SK-N-SH treated with all-trans-retinoic acid at 6 μM for 48 hours (cell line): ENCODE measurements around the gene MAD2L2.

Source experiments
- ATAC-seq: fragments of 200-7000 bp; cut with Tn5 transposase; 3 replicates; pipeline ENCODE4 v1.9.1; 2020; ENCODE audit warnings: mild to moderate bottlenecking, moderate library complexity
- ARNTL ChIP-seq: fragments of 450-650 bp; formaldehyde crosslinking; IDR thresholded peaks from 2 replicates; pipeline ENCODE4 v1.5.0; 2020; ENCODE audit warnings: low read depth, mild to moderate bottlenecking, moderate library complexity, borderline replicate concordance
- BACH2 ChIP-seq: fragments of 250-450 bp; sonication (Bioruptor Pico); IDR thresholded peaks from 2 replicates; pipeline ENCODE4 v1.9.0; 2021; ENCODE audit warnings: mild to moderate bottlenecking, borderline replicate concordance
- ESRRG ChIP-seq: fragments of 250-450 bp; sonication (Bioruptor Pico); IDR thresholded peaks from 2 replicates; pipeline ENCODE4 v1.6.1; 2021; ENCODE audit warnings: mild to moderate bottlenecking
- GLIS3 ChIP-seq: fragments of 250-450 bp; sonication (Bioruptor Pico); IDR thresholded peaks from 2 replicates; pipeline ENCODE4 v1.5.0; 2020; ENCODE audit warnings: mild to moderate bottlenecking, moderate library complexity
- ISL1 ChIP-seq: fragments of 250-450 bp; sonication (Bioruptor Pico); IDR thresholded peaks from 2 replicates; pipeline ENCODE4 v2.1.2; 2022; ENCODE audit warnings: mild to moderate bottlenecking, moderate library complexity
- OSR1 ChIP-seq: fragments of 250-450 bp; sonication (Bioruptor Pico); IDR thresholded peaks from 2 replicates; pipeline ENCODE4 v1.8.0; 2022; ENCODE audit warnings: moderate library complexity, mild to moderate bottlenecking, inconsistent platforms
- PPARA ChIP-seq: fragments of 250-450 bp; sonication (Bioruptor Pico); IDR thresholded peaks from 2 replicates; pipeline ENCODE4 v1.5.0; 2020; ENCODE audit warnings: mild to moderate bottlenecking, borderline replicate concordance
- RARB ChIP-seq: fragments of 250-450 bp; sonication (Bioruptor Pico); IDR thresholded peaks from 2 replicates; pipeline ENCODE4 v1.8.0; 2021; ENCODE audit warnings: mild to moderate bottlenecking, moderate library complexity
- TOX ChIP-seq: fragments of 250-450 bp; sonication (Bioruptor Pico); IDR thresholded peaks from 2 replicates; pipeline ENCODE4 v1.8.0; 2021; ENCODE audit warnings: mild to moderate bottlenecking, moderate library complexity, borderline replicate concordance
- TSHZ2 ChIP-seq: fragments of 250-450 bp; sonication (Bioruptor Pico); IDR thresholded peaks from 2 replicates; pipeline ENCODE4 v1.5.0; 2020; ENCODE audit warnings: mild to moderate bottlenecking, moderate library complexity
- ZC3H10 ChIP-seq: fragments of 250-450 bp; sonication (Bioruptor Pico); IDR thresholded peaks from 2 replicates; pipeline ENCODE4 v1.5.1; 2021; ENCODE audit warnings: mild to moderate bottlenecking, moderate library complexity
- ZFP3 ChIP-seq: fragments of 250-450 bp; sonication (Bioruptor Pico); IDR thresholded peaks from 2 replicates; pipeline ENCODE4 v1.5.0; 2020; ENCODE audit warnings: mild to moderate bottlenecking, moderate library complexity
- ZFP30 ChIP-seq: fragments of 450-650 bp; formaldehyde crosslinking; IDR thresholded peaks from 2 replicates; pipeline ENCODE4 v1.5.0; 2022; ENCODE audit warnings: mild to moderate bottlenecking, moderate library complexity
- ZNF565 ChIP-seq: fragments of 450-650 bp; formaldehyde crosslinking; conservative IDR thresholded peaks from 2 replicates; pipeline ENCODE4 v1.5.0; 2020; ENCODE audit warnings: low read depth, mild to moderate bottlenecking, moderate library complexity
- TF ChIP-seq, protein P1 (sequence below): fragments of 250-450 bp; sonication (Bioruptor Pico); IDR thresholded peaks from 2 replicates; pipeline ENCODE4 v1.5.1; 2021; ENCODE audit warnings: mild to moderate bottlenecking, moderate library complexity
- TF ChIP-seq, protein P2 (sequence below): fragments of 250-450 bp; sonication (Bioruptor Pico); IDR thresholded peaks from 2 replicates; pipeline ENCODE4 v1.5.1; 2020; ENCODE audit warnings: low read depth, mild to moderate bottlenecking, moderate library complexity
- TF ChIP-seq, protein P3 (sequence below): fragments of 250-450 bp; sonication (Bioruptor Pico); IDR thresholded peaks from 2 replicates; pipeline ENCODE4 v1.8.0; 2021; ENCODE audit warnings: low read depth, mild to moderate bottlenecking, moderate library complexity, borderline replicate concordance

The MAD2L2 gene

DNA sequence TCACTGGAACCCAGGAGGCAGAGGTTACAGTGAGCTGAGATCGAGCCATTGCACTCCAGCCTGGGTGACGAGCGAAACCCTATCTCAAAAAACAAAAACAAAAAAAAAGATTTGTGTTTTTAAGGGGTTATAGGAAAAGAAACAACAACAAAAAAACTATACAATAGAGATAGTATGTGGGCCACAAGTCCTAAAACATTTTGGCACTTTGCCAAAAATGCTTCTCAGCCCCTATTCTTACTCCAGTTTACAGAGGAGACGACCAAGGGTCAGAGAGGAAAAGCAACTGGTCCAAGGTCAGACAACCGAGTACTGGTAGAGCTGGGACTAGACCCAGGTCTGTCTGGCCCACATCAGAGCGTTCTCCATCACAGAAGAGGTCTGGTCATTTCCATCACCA is 23.3 kb downstream of the MAD2L2 start:
- TF ChIP-seq BACH2 (CRISPR knock-in tag), result no peak
- no peak for TF ChIP-seq ZFP30 (CRISPR knock-in tag)
- TF ChIP-seq GLIS3 (CRISPR knock-in tag), result no peak
- TF ChIP-seq, protein P1, sequence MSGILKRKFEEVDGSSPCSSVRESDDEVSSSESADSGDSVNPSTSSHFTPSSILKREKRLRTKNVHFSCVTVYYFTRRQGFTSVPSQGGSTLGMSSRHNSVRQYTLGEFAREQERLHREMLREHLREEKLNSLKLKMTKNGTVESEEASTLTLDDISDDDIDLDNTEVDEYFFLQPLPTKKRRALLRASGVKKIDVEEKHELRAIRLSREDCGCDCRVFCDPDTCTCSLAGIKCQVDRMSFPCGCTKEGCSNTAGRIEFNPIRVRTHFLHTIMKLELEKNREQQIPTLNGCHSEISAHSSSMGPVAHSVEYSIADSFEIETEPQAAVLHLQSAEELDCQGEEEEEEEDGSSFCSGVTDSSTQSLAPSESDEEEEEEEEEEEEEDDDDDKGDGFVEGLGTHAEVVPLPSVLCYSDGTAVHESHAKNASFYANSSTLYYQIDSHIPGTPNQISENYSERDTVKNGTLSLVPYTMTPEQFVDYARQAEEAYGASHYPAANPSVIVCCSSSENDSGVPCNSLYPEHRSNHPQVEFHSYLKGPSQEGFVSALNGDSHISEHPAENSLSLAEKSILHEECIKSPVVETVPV (CRISPR knock-in tag), result no peak
- no peak for TF ChIP-seq ARNTL (CRISPR knock-in tag)
- TF ChIP-seq, protein P2, sequence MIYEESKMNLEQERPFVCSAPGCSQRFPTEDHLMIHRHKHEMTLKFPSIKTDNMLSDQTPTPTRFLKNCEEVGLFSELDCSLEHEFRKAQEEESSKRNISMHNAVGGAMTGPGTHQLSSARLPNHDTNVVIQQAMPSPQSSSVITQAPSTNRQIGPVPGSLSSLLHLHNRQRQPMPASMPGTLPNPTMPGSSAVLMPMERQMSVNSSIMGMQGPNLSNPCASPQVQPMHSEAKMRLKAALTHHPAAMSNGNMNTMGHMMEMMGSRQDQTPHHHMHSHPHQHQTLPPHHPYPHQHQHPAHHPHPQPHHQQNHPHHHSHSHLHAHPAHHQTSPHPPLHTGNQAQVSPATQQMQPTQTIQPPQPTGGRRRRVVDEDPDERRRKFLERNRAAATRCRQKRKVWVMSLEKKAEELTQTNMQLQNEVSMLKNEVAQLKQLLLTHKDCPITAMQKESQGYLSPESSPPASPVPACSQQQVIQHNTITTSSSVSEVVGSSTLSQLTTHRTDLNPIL (CRISPR knock-in tag), result no peak

DNA sequence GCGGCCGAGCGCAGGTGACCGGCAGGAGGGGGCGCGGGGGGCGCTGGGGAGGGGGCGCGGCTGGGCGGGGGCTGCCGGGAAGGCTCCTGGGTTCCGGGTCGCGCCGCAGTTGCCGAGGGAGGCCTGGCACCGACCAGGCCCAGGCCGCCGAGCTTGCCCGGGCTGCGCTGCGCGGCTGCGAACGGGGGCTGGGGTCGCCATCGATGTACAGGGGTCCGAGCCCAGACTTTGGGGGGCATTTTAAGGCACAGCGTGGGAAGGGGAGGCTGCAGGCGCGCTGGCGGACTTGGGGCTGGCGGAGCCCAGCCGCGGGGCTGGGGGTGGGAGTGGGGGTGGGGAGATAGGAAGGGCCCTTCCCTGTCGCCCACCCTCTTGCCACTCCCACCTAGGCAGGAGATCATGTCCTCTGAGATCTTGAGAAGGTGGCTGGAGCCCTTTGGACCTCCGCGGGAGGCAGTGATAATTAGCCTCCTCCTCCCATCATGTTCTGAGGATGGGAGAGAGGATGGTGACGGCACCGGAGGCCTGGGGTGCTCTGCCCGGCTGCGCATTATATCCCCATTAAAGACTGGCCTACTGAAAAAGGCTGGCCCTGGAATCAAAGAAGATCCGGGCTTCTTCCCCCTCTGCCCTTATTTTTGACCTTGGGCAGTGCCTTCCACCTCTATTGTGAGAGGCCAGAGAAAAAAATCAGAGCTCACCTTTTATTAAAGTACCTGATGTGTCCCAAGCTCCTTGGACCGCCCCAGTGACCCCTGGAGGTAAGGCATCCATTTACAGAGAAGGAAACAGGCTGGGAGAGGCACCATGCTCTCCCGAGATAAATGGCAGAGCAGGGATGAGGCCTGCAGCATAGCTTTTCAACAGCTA is 25.8 kb downstream of the MAD2L2 start:
- ATAC-seq, result peak; percentile 7
- TF ChIP-seq, protein P1 (CRISPR knock-in tag), result no peak
- no peak for TF ChIP-seq ZNF565
- TF ChIP-seq ZFP3 (CRISPR knock-in tag), result no peak
- no peak for TF ChIP-seq RARB (CRISPR knock-in tag)
- no peak for TF ChIP-seq ISL1 (CRISPR knock-in tag)

More for the DNA sequence above, 23.3 kb downstream of the MAD2L2 start:
- no peak for ATAC-seq

GRCh38 chr1:11654137-11654938 is 26.6 kb downstream of the MAD2L2 start, which contains the start of the genes FBXO2 and FBXO44:
FBXO2 (minus strand) TSS chr1:11654429; CDS start chr1:11654340, 89 bp downstream.
FBXO44 (plus strand) TSS chr1:11654877; CDS start chr1:11655836, 959 bp downstream.
- TF ChIP-seq ZFP3 (CRISPR knock-in tag), result no peak
- TF ChIP-seq, protein P1 (CRISPR knock-in tag), result no peak
- TF ChIP-seq ESRRG, result no peak
- no peak for TF ChIP-seq TOX (CRISPR knock-in tag)
- TF ChIP-seq ZNF565, result no peak
- TF ChIP-seq BACH2 (CRISPR knock-in tag), result no peak
- TF ChIP-seq RARB (CRISPR knock-in tag), result no peak
- no peak for TF ChIP-seq PPARA (CRISPR knock-in tag)
- TF ChIP-seq ISL1 (CRISPR knock-in tag), result no peak
- no peak for TF ChIP-seq ZC3H10 (CRISPR knock-in tag)
- TF ChIP-seq ZFP30 (CRISPR knock-in tag), result no peak
- no peak for TF ChIP-seq OSR1 (CRISPR knock-in tag)
- no peak for TF ChIP-seq ARNTL (CRISPR knock-in tag)
- TF ChIP-seq TSHZ2 (CRISPR knock-in tag), result no peak
- TF ChIP-seq, protein P3, sequence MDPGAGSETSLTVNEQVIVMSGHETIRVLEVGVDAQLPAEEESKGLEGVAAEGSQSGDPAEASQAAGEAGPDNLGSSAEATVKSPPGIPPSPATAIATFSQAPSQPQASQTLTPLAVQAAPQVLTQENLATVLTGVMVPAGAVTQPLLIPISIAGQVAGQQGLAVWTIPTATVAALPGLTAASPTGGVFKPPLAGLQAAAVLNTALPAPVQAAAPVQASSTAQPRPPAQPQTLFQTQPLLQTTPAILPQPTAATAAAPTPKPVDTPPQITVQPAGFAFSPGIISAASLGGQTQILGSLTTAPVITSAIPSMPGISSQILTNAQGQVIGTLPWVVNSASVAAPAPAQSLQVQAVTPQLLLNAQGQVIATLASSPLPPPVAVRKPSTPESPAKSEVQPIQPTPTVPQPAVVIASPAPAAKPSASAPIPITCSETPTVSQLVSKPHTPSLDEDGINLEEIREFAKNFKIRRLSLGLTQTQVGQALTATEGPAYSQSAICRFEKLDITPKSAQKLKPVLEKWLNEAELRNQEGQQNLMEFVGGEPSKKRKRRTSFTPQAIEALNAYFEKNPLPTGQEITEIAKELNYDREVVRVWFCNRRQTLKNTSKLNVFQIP, result no peak
- no peak for TF ChIP-seq GLIS3 (CRISPR knock-in tag)
- ATAC-seq, result peak; percentile 60
